Measurements from ENCODE around the gene LONP2.
"Not testable (repeated sequence)": the region's sequence is repeated elsewhere in the genome, so short reads cannot be mapped to it uniquely, and the experiment has no call there.

Gene LONP2

GRCh38 chr16:48347980-48348379, 103.9 kb downstream of the LONP2 start:
- no peak for TF ChIP-seq POLR2A (IDR thresholded peaks at IDR 0.05; ENCODE audit: low read depth, low read length)
- TF ChIP-seq TAF1 (IDR thresholded peaks at IDR 0.05; ENCODE audit: borderline replicate concordance, low read depth, low read length): no peak
- no peak for TF ChIP-seq POLR2AphosphoS5 (IDR thresholded peaks at IDR 0.05; ENCODE audit: low read depth, low read length)
- no peak for FAIRE-seq

DNA sequence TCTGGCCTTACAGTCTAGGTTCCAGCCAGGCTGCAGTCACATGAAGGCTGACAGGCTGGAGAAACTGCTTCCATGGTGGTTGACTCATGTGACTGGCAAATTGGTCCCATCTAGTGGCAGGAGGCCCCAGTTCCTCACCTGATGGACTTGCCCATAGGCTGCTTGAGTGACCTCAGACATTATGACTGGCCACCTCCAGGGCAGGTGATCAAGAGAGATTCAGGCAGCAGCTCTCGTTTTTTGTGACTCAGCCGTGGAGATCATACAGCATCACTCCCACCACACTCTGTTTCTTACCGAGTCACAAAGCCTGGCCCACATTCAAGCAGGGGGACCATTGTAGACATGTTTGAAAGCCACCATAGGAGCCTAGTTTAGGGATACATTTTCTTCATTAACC, 106.6 kb downstream of the LONP2 start:
- no peak for TF ChIP-seq POLR2A (IDR thresholded peaks at IDR 0.05; ENCODE audit: low read depth, low read length)
- no peak for TF ChIP-seq TAF1 (IDR thresholded peaks at IDR 0.05; ENCODE audit: borderline replicate concordance, low read depth, low read length)
- 0 out of 2 replicates have a peak, but pooled peaks have one; percentile 26 for TF ChIP-seq POLR2AphosphoS5 (IDR thresholded peaks at IDR 0.05; ENCODE audit: low read depth, low read length)
- FAIRE-seq (no peak), DNase-seq (ENCODE audit: insufficient read length) (no peak)

More at GRCh38 chr16:48347980-48348379, 103.9 kb downstream of the LONP2 start:
- no peak for DNase-seq (ENCODE audit: insufficient read length)

DNA sequence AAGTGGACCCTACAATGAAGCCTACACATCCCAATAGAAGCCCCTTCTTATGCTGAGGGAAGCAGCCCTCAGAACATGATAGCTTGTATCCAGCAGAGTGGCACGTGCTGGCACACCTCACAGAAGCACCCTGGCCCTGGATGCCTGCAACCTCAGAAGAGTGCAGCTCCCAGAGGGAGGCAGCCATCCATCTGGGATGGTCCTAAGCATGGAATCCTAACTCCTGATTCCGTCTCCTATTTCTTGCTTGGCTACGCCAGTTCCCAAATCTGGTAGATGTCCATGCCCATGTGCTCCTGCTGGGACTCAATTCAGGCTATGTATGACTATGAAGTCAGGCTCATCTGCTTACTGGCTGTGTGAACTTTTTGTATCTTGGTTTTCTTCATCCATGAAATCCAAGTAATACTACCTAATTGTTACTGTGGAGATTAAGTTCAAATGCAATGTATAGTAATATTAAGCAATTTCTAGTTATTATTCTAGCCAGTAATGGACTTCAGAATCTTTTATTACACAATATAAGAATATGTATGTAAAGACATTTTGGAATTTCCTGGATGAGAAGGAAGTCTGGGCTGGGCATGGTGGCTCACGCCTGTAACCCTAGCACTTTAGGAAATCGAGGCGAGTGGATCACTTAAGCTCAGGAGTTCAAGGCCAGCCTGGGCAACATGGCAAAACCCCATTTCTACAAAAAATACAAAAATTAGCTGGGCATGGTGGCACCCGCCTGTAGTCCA, 108.7 kb downstream of the LONP2 start:
- no peak for FAIRE-seq
- no peak for DNase-seq (ENCODE audit: insufficient read length)
- no peak; the same call in 1 of the 2 replicates for TF ChIP-seq POLR2A (IDR thresholded peaks at IDR 0.05; ENCODE audit: low read depth, low read length)
- TF ChIP-seq POLR2AphosphoS5 (IDR thresholded peaks at IDR 0.05; ENCODE audit: low read depth, low read length): no peak; the same call in 1 of the 2 replicates
- TF ChIP-seq TAF1 (IDR thresholded peaks at IDR 0.05; ENCODE audit: borderline replicate concordance, low read depth, low read length): no peak

DNA sequence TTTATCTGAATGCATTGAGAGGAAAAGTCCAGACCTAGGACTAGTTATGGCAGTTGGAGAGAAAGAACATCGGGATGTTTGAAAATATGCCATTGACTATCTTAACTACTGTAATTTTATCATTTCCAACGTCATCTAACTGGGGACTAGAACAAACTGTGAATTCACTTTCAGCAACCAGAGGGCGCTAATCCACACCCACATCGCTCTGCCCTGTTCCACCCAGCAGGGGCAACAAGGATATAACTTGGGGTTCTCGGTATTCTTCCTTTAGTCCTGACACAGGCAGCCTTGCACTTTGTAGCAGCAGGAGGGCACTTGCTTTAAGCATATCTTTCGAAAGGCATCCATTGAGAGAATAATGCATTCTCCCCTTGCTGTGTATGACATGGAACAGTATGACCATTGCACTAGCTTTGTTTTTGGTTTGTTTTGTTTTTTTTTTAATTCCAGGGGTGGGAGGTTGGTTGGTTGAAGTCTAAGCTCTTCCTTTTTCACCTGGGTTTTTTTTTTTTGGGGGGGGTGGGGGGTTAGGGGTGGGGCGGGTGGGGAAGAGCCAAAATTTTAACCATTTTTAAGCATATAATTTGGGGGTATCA, 109.6 kb downstream of the LONP2 start:
- TF ChIP-seq POLR2AphosphoS5 (IDR thresholded peaks at IDR 0.05; ENCODE audit: low read depth, low read length): peak; percentile 54
- no peak for TF ChIP-seq POLR2A (IDR thresholded peaks at IDR 0.05; ENCODE audit: low read depth, low read length)
- FAIRE-seq: peak; percentile 92
- DNase-seq (ENCODE audit: insufficient read length): peak; percentile 53

DNA sequence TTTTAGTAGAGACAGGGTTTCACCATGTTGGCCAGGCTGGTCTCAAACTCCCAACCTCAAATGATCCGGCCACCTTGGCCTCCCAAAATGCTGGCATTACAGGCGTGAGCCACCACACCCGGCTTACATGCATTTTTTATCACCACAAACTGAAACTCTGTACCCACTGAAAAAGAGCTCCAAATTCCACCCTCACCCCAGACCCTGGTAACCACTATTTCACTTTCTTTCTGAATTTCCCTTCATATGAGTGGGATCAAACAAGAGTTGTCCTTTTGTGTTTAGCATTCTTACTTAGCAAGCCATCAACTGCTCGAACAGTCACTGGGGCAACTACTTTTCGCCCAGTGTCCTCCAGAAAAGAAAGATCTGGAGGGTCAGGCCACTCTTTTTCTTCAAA, 110.3 kb downstream of the LONP2 start:
- FAIRE-seq; DNase-seq (ENCODE audit: insufficient read length): not testable (repeated sequence)
- 0 out of 2 replicates have a peak, but pooled peaks have one; percentile 28 for TF ChIP-seq POLR2AphosphoS5 (IDR thresholded peaks at IDR 0.05; ENCODE audit: low read depth, low read length)

- FAIRE-seq (no peak), DNase-seq (ENCODE audit: insufficient read length) (no peak)
- TF ChIP-seq POLR2A (IDR thresholded peaks at IDR 0.05; ENCODE audit: low read depth, low read length): no peak
- TF ChIP-seq POLR2AphosphoS5 (IDR thresholded peaks at IDR 0.05; ENCODE audit: low read depth, low read length): no peak
- TF ChIP-seq TAF1 (IDR thresholded peaks at IDR 0.05; ENCODE audit: borderline replicate concordance, low read depth, low read length): no peak
These were observed 111.1 kb downstream of the LONP2 start for GRCh38 chr16:48354877-48355855.

GRCh38 chr16:48356633-48357376, 112.7 kb downstream of the LONP2 start:
- FAIRE-seq (no peak), DNase-seq (ENCODE audit: insufficient read length) (no peak)
- TF ChIP-seq TAF1 (IDR thresholded peaks at IDR 0.05; ENCODE audit: borderline replicate concordance, low read depth, low read length): no peak
- TF ChIP-seq POLR2A (IDR thresholded peaks at IDR 0.05; ENCODE audit: low read depth, low read length): peak; percentile 30; the same call in 1 of the 2 replicates
- peak; percentile 47; the same call in 1 of the 2 replicates for TF ChIP-seq POLR2AphosphoS5 (IDR thresholded peaks at IDR 0.05; ENCODE audit: low read depth, low read length)

DNA sequence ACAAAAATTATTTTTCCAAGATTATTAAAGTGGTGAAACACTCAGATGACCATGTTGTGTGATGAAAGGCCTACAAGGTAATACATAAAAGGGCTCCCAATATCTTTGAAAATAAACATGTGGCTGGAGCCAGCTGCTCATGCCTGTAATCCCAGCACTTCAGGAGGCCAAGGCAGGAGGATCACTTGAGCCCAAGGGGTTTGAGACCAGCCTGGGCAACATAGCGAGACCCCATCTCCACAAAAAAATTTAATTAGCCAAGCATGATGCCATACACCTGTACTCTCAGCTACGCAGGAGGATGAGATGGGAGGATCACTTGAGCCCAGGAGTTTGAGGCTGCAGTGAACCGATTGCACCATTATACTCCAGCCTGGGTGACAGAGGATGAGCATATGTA, 114.3 kb downstream of the LONP2 start:
- TF ChIP-seq TAF1 (IDR thresholded peaks at IDR 0.05; ENCODE audit: borderline replicate concordance, low read depth, low read length): no peak
- 0 out of 2 replicates have a peak, but pooled peaks have one; percentile 27 for TF ChIP-seq POLR2AphosphoS5 (IDR thresholded peaks at IDR 0.05; ENCODE audit: low read depth, low read length)
- no peak for TF ChIP-seq POLR2A (IDR thresholded peaks at IDR 0.05; ENCODE audit: low read depth, low read length)
- DNase-seq (ENCODE audit: insufficient read length) (no peak), FAIRE-seq (no peak)

GRCh38 chr16:48359983-48360382, 115.9 kb downstream of the LONP2 start:
- FAIRE-seq (no peak), DNase-seq (ENCODE audit: insufficient read length) (no peak)
- TF ChIP-seq TAF1 (IDR thresholded peaks at IDR 0.05; ENCODE audit: borderline replicate concordance, low read depth, low read length): no peak
- TF ChIP-seq POLR2AphosphoS5 (IDR thresholded peaks at IDR 0.05; ENCODE audit: low read depth, low read length): no peak
- TF ChIP-seq POLR2A (IDR thresholded peaks at IDR 0.05; ENCODE audit: low read depth, low read length): no peak

- FAIRE-seq (no peak), DNase-seq (ENCODE audit: insufficient read length) (no peak)
These were observed 116.9 kb downstream of the LONP2 start for GRCh38 chr16:48361012-48361411.

More at GRCh38 chr16:48361012-48361411, 116.9 kb downstream of the LONP2 start:
- no peak for TF ChIP-seq TAF1 (IDR thresholded peaks at IDR 0.05; ENCODE audit: borderline replicate concordance, low read depth, low read length)
- TF ChIP-seq POLR2A (IDR thresholded peaks at IDR 0.05; ENCODE audit: low read depth, low read length): no peak
- TF ChIP-seq POLR2AphosphoS5 (IDR thresholded peaks at IDR 0.05; ENCODE audit: low read depth, low read length): no peak

Measured in GM12892 (cell line).